Measurements from ENCODE around the gene KSR2. TPM values are rescaled to one million over a fixed set of nuclear protein-coding genes. Genes with fewer than 3 reads are reported as not detected.

KSR2 gene
- total RNA-seq, 1 donor from 2014 or later = 0.25 TPM

GRCh38 chr12:117540011-117540410, 428.8 kb downstream of the KSR2 start:
- Histone ChIP-seq H3K4me1 (no peaks in the 10 kb centered on the region), H3K4me3 (no peak overlapping the region), H3K27ac (no peak overlapping the region), H3K36me3 (no peaks in the 10 kb centered on the region), H3K27me3 (no peaks in the 10 kb centered on the region), H3K9me3 (no peaks in the 10 kb centered on the region)
- TF ChIP-seq POLR2A (IDR thresholded peaks at IDR 0.05) = no peak
- TF ChIP-seq CTCF (IDR thresholded peaks at IDR 0.05) = no peak
- TF ChIP-seq POLR2AphosphoS5 (IDR thresholded peaks at IDR 0.05; ENCODE audit: insufficient read depth in 1 of 2, low read depth in 1 of 2) = no peak
- intact Hi-C loops (cut with DNase I) = no loop called here
- DNase-seq (ENCODE audit: extremely low spot score in 2 of 2) = no peak

- no peak overlapping the region for H3K27ac ChIP-seq
- no peaks in the 10 kb centered on the region for H3K27me3 ChIP-seq
- no peak overlapping the region for H3K4me3 ChIP-seq
- H3K4me1 ChIP-seq = no peaks in the 10 kb centered on the region
- DNase-seq (ENCODE audit: extremely low spot score in 2 of 2) = no peak
- H3K36me3 ChIP-seq = no peaks in the 10 kb centered on the region
- intact Hi-C loops (cut with DNase I) = no loop called here
- TF ChIP-seq POLR2A (IDR thresholded peaks at IDR 0.05) (no peak), CTCF (IDR thresholded peaks at IDR 0.05) (no peak), POLR2AphosphoS5 (IDR thresholded peaks at IDR 0.05; ENCODE audit: insufficient read depth in 1 of 2, low read depth in 1 of 2) (no peak)
- no peaks in the 10 kb centered on the region for H3K9me3 ChIP-seq
Observed at GRCh38 chr12:117538926-117539325, 429.9 kb downstream of the KSR2 start.

- Histone ChIP-seq H3K27ac (no peak overlapping the region), H3K4me3 (no peak overlapping the region), H3K9me3 (no peaks in the 10 kb centered on the region), H3K4me1 (no peaks in the 10 kb centered on the region), H3K27me3 (no peaks in the 10 kb centered on the region), H3K36me3 (no peaks in the 10 kb centered on the region)
- intact Hi-C loops (cut with DNase I) = no loop called here
- TF ChIP-seq POLR2A (IDR thresholded peaks at IDR 0.05) (no peak), POLR2AphosphoS5 (IDR thresholded peaks at IDR 0.05; ENCODE audit: insufficient read depth in 1 of 2, low read depth in 1 of 2) (no peak), CTCF (IDR thresholded peaks at IDR 0.05) (no peak)
- no peak for DNase-seq (ENCODE audit: extremely low spot score in 2 of 2)
Observed at GRCh38 chr12:117538032-117538690, 430.6 kb downstream of the KSR2 start.

- no peak for DNase-seq (ENCODE audit: extremely low spot score in 2 of 2)
- H3K9me3 ChIP-seq = no peaks in the 10 kb centered on the region
- no peaks in the 10 kb centered on the region for H3K36me3 ChIP-seq
- H3K27ac ChIP-seq = no peak overlapping the region
- no peaks in the 10 kb centered on the region for H3K27me3 ChIP-seq
- H3K4me1 ChIP-seq = no peaks in the 10 kb centered on the region
- no peak for TF ChIP-seq POLR2AphosphoS5 (IDR thresholded peaks at IDR 0.05; ENCODE audit: insufficient read depth in 1 of 2, low read depth in 1 of 2)
- no peak for TF ChIP-seq CTCF (IDR thresholded peaks at IDR 0.05)
- TF ChIP-seq POLR2A (IDR thresholded peaks at IDR 0.05) = no peak
- H3K4me3 ChIP-seq = no peak overlapping the region
- intact Hi-C loops (cut with DNase I) = no loop called here
Observed at GRCh38 chr12:117533687-117534086, 435.1 kb downstream of the KSR2 start.

GRCh38 chr12:117530796-117531195, 438.0 kb downstream of the KSR2 start:
- TF ChIP-seq POLR2AphosphoS5 (IDR thresholded peaks at IDR 0.05; ENCODE audit: insufficient read depth in 1 of 2, low read depth in 1 of 2) (no peak), POLR2A (IDR thresholded peaks at IDR 0.05) (no peak), CTCF (IDR thresholded peaks at IDR 0.05) (no peak)
- Histone ChIP-seq H3K9me3 (no peaks in the 10 kb centered on the region), H3K4me3 (no peak overlapping the region), H3K27me3 (no peaks in the 10 kb centered on the region), H3K36me3 (no peaks in the 10 kb centered on the region), H3K27ac (no peak overlapping the region), H3K4me1 (no peaks in the 10 kb centered on the region)
- DNase-seq (ENCODE audit: extremely low spot score in 2 of 2) = no peak
- intact Hi-C loops (cut with DNase I) = no loop called here
